ENCODE data around the gene CNOT6.

DNA sequence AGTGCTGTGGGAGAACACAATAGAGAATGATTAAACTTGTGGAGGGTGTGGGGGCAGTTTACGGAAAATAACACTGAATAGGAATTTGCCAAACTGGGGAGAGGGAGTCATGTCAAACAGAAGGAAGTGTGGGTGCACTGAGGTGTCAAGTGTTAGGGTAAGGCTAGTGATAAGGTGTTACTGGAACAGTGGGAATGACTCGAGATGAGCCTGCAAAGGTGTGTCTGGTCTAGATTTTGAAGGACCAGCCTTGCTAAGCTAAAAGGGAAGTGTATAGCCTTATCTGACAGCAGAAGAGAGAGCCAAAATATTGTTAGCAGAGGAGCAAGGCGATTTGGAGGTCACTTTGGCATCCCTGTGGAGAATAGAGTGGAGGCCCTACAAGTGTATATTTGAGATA, 4.2 kb downstream of the CNOT6 start:
- TF ChIP-seq, protein P1, sequence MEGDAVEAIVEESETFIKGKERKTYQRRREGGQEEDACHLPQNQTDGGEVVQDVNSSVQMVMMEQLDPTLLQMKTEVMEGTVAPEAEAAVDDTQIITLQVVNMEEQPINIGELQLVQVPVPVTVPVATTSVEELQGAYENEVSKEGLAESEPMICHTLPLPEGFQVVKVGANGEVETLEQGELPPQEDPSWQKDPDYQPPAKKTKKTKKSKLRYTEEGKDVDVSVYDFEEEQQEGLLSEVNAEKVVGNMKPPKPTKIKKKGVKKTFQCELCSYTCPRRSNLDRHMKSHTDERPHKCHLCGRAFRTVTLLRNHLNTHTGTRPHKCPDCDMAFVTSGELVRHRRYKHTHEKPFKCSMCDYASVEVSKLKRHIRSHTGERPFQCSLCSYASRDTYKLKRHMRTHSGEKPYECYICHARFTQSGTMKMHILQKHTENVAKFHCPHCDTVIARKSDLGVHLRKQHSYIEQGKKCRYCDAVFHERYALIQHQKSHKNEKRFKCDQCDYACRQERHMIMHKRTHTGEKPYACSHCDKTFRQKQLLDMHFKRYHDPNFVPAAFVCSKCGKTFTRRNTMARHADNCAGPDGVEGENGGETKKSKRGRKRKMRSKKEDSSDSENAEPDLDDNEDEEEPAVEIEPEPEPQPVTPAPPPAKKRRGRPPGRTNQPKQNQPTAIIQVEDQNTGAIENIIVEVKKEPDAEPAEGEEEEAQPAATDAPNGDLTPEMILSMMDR (IDR thresholded peaks at IDR 0.05): no peak
- no peak for TF ChIP-seq POLR2A (IDR thresholded peaks at IDR 0.05)
